Measurements from ENCODE around the gene GAPDHS.

The GAPDHS gene

DNA sequence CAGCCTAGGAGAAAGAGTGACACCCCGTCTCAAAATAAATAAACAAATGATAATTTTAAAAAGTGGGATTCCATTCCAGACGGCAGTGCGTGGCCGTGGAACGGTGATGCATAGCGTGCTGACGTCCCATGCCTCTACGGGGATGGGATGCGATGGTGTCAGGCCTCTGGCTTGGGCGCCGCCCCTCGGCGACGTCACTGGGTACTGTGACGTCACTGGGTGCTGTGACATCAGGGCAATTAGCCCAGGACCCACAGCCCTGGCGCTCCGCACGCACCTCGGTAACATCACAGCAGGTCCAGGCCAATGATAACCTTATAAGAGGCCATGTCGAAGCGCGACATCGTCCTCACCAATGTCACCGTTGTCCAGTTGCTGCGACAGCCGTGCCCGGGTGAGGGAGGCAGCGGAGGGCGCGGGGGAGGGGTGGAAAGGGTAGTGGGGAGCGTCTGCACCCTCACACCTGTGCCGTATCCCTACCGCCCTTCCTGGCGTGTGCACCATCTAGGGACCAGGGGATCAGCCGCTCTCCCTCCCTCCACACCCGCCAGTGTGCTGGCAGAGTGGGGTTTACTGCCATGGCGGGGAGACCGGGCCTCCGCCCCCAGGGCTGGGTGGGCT, at the start of gene GAPDHS:
Gene GAPDHS (plus strand): TSS at position 256 of the 621 bp plus-strand sequence. CDS start 72 bp downstream, at position 328.
- no peak within 1 kb of the TSS for H3K4me3 ChIP-seq (ENCODE audit: low read depth, low read length)
- TF ChIP-seq, protein P1, sequence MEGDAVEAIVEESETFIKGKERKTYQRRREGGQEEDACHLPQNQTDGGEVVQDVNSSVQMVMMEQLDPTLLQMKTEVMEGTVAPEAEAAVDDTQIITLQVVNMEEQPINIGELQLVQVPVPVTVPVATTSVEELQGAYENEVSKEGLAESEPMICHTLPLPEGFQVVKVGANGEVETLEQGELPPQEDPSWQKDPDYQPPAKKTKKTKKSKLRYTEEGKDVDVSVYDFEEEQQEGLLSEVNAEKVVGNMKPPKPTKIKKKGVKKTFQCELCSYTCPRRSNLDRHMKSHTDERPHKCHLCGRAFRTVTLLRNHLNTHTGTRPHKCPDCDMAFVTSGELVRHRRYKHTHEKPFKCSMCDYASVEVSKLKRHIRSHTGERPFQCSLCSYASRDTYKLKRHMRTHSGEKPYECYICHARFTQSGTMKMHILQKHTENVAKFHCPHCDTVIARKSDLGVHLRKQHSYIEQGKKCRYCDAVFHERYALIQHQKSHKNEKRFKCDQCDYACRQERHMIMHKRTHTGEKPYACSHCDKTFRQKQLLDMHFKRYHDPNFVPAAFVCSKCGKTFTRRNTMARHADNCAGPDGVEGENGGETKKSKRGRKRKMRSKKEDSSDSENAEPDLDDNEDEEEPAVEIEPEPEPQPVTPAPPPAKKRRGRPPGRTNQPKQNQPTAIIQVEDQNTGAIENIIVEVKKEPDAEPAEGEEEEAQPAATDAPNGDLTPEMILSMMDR (IDR thresholded peaks at IDR 0.05; ENCODE audit: borderline replicate concordance, insufficient read depth, low read depth, low read length): no peak

DNA sequence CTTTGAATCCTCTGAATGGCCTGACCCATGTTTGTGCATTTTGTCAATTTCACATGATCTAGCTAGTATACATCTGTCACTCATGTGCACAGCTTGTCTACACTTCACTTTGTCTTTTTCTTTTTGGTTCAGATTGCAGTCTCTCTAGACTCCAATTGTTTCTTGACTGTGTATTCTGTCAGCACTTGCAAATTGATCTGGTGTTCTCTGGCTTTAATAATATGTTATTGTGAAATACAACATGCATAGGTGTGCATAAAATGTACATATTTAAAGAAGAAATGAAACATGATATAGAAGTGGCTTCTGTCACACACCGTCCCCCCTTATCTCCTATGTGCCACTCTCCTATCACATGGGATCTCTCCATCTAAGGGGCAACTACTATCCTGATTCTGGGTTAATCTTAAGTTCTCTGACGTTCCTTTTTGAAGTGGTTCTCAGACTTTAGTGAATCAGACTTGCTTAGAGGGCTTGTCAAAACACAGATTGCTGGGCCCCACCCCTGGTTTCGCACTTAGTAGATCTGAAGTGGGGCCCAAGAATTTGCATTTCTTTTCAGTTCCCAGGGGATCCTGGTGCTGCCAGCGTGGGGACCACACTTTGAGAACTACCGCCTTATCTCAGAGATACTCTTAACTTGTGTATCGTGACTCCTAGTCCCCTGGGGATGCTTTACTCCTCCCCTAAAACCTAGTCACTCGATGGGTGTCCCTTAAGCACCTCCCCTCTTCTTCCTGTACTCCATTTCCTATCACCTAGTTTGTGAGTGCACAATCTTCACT, 48.8 kb upstream of the GAPDHS start:
- TF ChIP-seq, protein P1 (IDR thresholded peaks at IDR 0.05; ENCODE audit: borderline replicate concordance, insufficient read depth, low read depth, low read length): no peak
- H3K4me3 ChIP-seq (ENCODE audit: low read depth, low read length): no peak overlapping the region

DNA sequence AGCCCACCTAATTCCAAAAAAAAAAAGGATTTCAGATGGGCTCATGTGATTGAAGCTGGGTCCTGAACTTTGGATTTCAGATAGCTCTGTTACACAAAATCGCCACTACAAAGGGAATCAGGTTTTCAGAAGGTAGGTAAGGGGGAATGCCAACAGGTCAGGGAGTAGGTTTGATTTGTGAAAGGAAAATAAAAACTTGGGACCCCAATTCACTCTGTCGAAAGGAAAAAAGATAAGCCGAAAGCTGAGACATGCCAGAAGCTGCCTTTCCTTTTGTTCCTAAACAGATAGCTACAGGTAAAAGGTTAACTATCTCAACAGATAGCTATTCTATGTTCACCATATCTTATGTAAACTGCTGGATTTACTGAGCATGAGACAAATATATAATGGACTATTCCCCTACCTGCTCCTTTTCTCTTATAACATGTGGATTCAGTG, 47.0 kb upstream of the GAPDHS start:
- TF ChIP-seq, protein P1 (IDR thresholded peaks at IDR 0.05; ENCODE audit: borderline replicate concordance, insufficient read depth, low read depth, low read length): no peak

DNA sequence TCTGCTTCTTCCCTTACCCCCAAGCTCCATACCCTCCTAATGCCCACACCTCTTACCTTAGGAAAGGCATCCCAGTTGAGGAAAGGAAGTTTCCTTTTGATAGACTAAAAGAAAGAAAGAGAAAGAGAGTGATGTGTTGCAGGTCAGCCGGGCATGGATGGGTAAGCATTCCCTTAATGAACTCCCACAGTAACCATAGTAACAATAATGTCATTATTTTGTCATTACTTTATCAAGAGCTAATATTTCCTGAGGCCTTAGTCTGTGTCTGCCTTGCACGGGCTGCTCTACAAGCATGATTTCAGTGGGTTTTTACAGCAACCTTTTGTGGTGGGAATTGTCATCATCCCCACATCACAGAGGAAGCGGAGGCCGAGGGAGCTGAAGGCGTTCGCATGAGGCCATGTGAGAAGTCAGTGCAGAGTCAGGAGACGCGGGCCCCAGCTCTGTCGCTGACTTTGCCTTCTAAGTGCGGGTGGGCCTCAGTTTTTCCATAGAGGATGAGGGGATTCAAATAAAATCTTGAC, 45.5 kb upstream of the GAPDHS start:
- H3K4me3 ChIP-seq (ENCODE audit: low read depth, low read length): no peak overlapping the region
- TF ChIP-seq, protein P1 (IDR thresholded peaks at IDR 0.05; ENCODE audit: borderline replicate concordance, insufficient read depth, low read depth, low read length): no peak

More for the DNA sequence above, 47.0 kb upstream of the GAPDHS start:
- no peak overlapping the region for H3K4me3 ChIP-seq (ENCODE audit: low read depth, low read length)

DNA sequence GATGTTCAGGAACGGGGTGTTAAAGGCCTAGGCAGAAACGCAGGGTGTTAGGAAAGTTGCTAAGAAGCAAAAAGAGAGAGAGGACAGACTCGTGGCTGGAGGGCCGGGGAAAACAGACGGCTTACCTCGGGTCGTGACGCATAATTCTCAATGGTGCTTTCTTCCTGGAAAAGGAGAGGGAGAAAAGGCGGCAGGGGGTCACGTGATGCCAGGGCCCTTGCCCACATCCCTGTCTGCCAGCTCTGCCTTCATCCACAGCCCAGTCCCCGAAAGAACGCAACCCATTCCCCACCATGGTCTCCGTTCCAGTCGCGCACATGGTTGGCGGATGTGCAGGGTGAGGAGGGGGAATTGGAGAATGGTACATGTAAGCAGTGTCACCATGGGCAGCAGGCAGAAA, 44.6 kb upstream of the GAPDHS start:
- no peak overlapping the region for H3K4me3 ChIP-seq (ENCODE audit: low read depth, low read length)
- TF ChIP-seq, protein P1 (IDR thresholded peaks at IDR 0.05; ENCODE audit: borderline replicate concordance, insufficient read depth, low read depth, low read length): no peak

DNA sequence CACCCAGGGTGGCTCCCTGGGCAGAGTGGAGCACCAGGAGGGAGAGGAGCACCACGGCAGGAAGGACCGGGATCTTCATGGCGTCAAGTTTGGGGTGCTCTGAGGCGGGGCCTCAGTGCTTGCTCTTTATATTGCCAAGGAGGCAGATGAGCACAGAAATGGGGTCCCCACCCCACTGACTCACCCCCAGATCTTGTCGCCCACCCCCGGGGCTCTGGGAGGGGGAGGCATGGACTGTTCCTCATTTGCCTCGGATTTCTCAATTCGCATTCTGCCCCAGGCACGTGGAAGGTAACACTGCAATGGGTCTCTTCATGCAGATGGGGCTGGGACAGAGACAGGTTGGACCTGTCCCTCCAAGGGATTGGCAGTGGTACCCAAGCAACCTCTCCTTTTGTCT, 42.9 kb upstream of the GAPDHS start, which contains the start of gene KRTDAP:
Gene KRTDAP (minus strand): TSS at position 101 of the 400 bp plus-strand sequence. CDS start 22 bp downstream, at position 79.
- TF ChIP-seq, protein P1 (IDR thresholded peaks at IDR 0.05; ENCODE audit: borderline replicate concordance, insufficient read depth, low read depth, low read length): no peak
- no peak within 1 kb of the TSS for H3K4me3 ChIP-seq (ENCODE audit: low read depth, low read length)

Measured in GM12875 (cell line).